Muscle of leg (tissue), 11 donors: ENCODE results near the gene MAGI2. TPM values are rescaled to one million over a fixed set of nuclear protein-coding genes. Genes with fewer than 3 reads are reported as not detected.

Experiments
- DNase-seq: peaks from one replicate; pipeline ENCODE4 v3.0.0; 2013
- H3K27ac ChIP-seq: one replicate; pipeline ENCODE4 v1.5.1; 2013; ENCODE audit warnings: mild to moderate bottlenecking, low read length, control low read depth
- H3K27me3 ChIP-seq: one replicate; pipeline ENCODE4 v1.6.1; 2013; ENCODE audit warnings: low read length; ENCODE audit not compliant: control insufficient read depth, insufficient read depth
- H3K36me3 ChIP-seq: one replicate; pipeline ENCODE4 v1.6.1; 2013; ENCODE audit warnings: low read length; ENCODE audit not compliant: control insufficient read depth, insufficient read depth
- H3K4me1 ChIP-seq: one replicate; pipeline ENCODE4 v1.6.1; 2013; ENCODE audit warnings: low read length; ENCODE audit not compliant: control insufficient read depth, insufficient read depth
- H3K4me3 ChIP-seq: one replicate; pipeline ENCODE4 v1.5.1; 2013; ENCODE audit warnings: low read length, control low read depth
- H3K9me3 ChIP-seq: replicated peaks from 2 replicates; pipeline ENCODE4 v1.6.1; 2013; ENCODE audit warnings: low read depth, low read length; ENCODE audit not compliant: control insufficient read depth
- WGBS: methylation state at CpG from one replicate; pipeline ENCODE4 v1.1.5; 2013; ENCODE audit warnings: missing lambda C conversion rate; ENCODE audit not compliant: insufficient coverage; 5-methylcytosine and 5-hydroxymethylcytosine counted together
- polyA plus RNA-seq, 8 donors: library from polyadenylated mRNA; unstranded; fragments of 120-200 nt; gene quantifications; one replicate each; pipeline versions ENCODE4 v1.2.1 to v1.2.3, GENCODE V29; 2013; ENCODE audit warnings: inconsistent platforms in 1 of 8, low replicate concordance in 1 of 8; ENCODE audit not compliant: insufficient read length in 8 of 8, insufficient read depth in 1 of 8
- total RNA-seq: library from RNA; stranded (reverse); fragments of 120-200 nt; gene quantifications from one replicate; pipeline ENCODE4 v1.2.4, GENCODE V29; 2013

Gene MAGI2
- total and polyA plus RNA-seq, 9 donors, result 3.5 to 6.3 (median 5.2) TPM

- no peaks in the 10 kb centered on the region for H3K27me3 ChIP-seq
- WGBS, result no CpG with 5 or more reads among the region's 4 CpGs
- H3K9me3 ChIP-seq, result no peaks in the 10 kb centered on the region
- no peak for DNase-seq
- no peaks in the 10 kb centered on the region for H3K4me1 ChIP-seq
- no peaks in the 10 kb centered on the region for H3K36me3 ChIP-seq
- H3K4me3 ChIP-seq, result no peak overlapping the region
- H3K27ac ChIP-seq, result no peak overlapping the region
Measured at GRCh38 chr7:78803501-78804127, 649.9 kb downstream of the MAGI2 start.

GRCh38 chr7:78794101-78794500 lies 659.4 kb downstream of the MAGI2 start:
- Histone ChIP-seq H3K4me1 (no peaks in the 10 kb centered on the region), H3K4me3 (no peak overlapping the region), H3K27ac (no peak overlapping the region), H3K9me3 (no peaks in the 10 kb centered on the region), H3K27me3 (no peaks in the 10 kb centered on the region), H3K36me3 (no peaks in the 10 kb centered on the region)
- no peak for DNase-seq
- 67% methylated on average over 1 of the region's 2 CpGs for WGBS

- no CpG with 5 or more reads among the region's 3 CpGs for WGBS
- Histone ChIP-seq H3K4me1 (no peaks in the 10 kb centered on the region), H3K4me3 (no peak overlapping the region), H3K27me3 (no peaks in the 10 kb centered on the region), H3K27ac (no peak overlapping the region), H3K36me3 (no peaks in the 10 kb centered on the region), H3K9me3 (no peaks in the 10 kb centered on the region)
- DNase-seq, result no peak
Measured at GRCh38 chr7:78792624-78793023, 660.8 kb downstream of the MAGI2 start.

- H3K27ac ChIP-seq, result no peak overlapping the region
- no peaks in the 10 kb centered on the region for H3K36me3 ChIP-seq
- H3K4me3 ChIP-seq, result no peak overlapping the region
- no peaks in the 10 kb centered on the region for H3K27me3 ChIP-seq
- no peaks in the 10 kb centered on the region for H3K4me1 ChIP-seq
- WGBS, result no CpG with 5 or more reads among the region's 6 CpGs
- H3K9me3 ChIP-seq, result no peaks in the 10 kb centered on the region
- DNase-seq, result no peak
Measured at GRCh38 chr7:78792006-78792405, 661.5 kb downstream of the MAGI2 start.

GRCh38 chr7:78788464-78788863 lies 665.0 kb downstream of the MAGI2 start:
- no peaks in the 10 kb centered on the region for H3K36me3 ChIP-seq
- WGBS, result no CpG with 5 or more reads among the region's 2 CpGs
- no peak for DNase-seq
- no peak overlapping the region for H3K4me3 ChIP-seq
- H3K27me3 ChIP-seq, result no peaks in the 10 kb centered on the region
- no peaks in the 10 kb centered on the region for H3K9me3 ChIP-seq
- no peak overlapping the region for H3K27ac ChIP-seq
- no peaks in the 10 kb centered on the region for H3K4me1 ChIP-seq

GRCh38 chr7:78787854-78788253 lies 665.6 kb downstream of the MAGI2 start:
- Histone ChIP-seq H3K4me1 (no peaks in the 10 kb centered on the region), H3K4me3 (no peak overlapping the region), H3K27ac (no peak overlapping the region), H3K27me3 (no peaks in the 10 kb centered on the region), H3K9me3 (no peaks in the 10 kb centered on the region), H3K36me3 (no peaks in the 10 kb centered on the region)
- DNase-seq, result no peak
- WGBS, result no CpG with 5 or more reads among the region's 1 CpG

GRCh38 chr7:78786055-78786454 lies 667.4 kb downstream of the MAGI2 start:
- WGBS, result 40% methylated on average over 2 of the region's 2 CpGs
- Histone ChIP-seq H3K27me3 (no peaks in the 10 kb centered on the region), H3K4me1 (no peaks in the 10 kb centered on the region), H3K36me3 (no peaks in the 10 kb centered on the region), H3K9me3 (no peaks in the 10 kb centered on the region), H3K27ac (no peak overlapping the region), H3K4me3 (no peak overlapping the region)
- DNase-seq, result no peak

GRCh38 chr7:78783179-78783962 lies 670.1 kb downstream of the MAGI2 start:
- Histone ChIP-seq H3K4me3 (no peak overlapping the region), H3K4me1 (no peaks in the 10 kb centered on the region), H3K27ac (no peak overlapping the region), H3K27me3 (no peaks in the 10 kb centered on the region), H3K36me3 (no peaks in the 10 kb centered on the region), H3K9me3 (no peaks in the 10 kb centered on the region)
- no peak for DNase-seq
- no CpG with 5 or more reads among the region's 9 CpGs for WGBS

- Histone ChIP-seq H3K4me3 (no peak overlapping the region), H3K4me1 (no peaks in the 10 kb centered on the region), H3K9me3 (no peaks in the 10 kb centered on the region), H3K27me3 (no peaks in the 10 kb centered on the region), H3K36me3 (no peaks in the 10 kb centered on the region), H3K27ac (no peak overlapping the region)
- WGBS, result 100% methylated on average over 1 of the region's 4 CpGs
- no peak for DNase-seq
Measured at GRCh38 chr7:78780560-78780959, 672.9 kb downstream of the MAGI2 start.

GRCh38 chr7:78779788-78780187 lies 673.7 kb downstream of the MAGI2 start:
- no peaks in the 10 kb centered on the region for H3K36me3 ChIP-seq
- no peak for DNase-seq
- H3K27me3 ChIP-seq, result no peaks in the 10 kb centered on the region
- H3K27ac ChIP-seq, result no peak overlapping the region
- WGBS, result no CpG with 5 or more reads among the region's 2 CpGs
- H3K4me1 ChIP-seq, result no peaks in the 10 kb centered on the region
- no peak overlapping the region for H3K4me3 ChIP-seq
- H3K9me3 ChIP-seq, result no peaks in the 10 kb centered on the region
